H1 (cell line): Measurements from ENCODE around the gene ADAM19. TPM values are rescaled to one million over a fixed set of nuclear protein-coding genes. Genes with fewer than 3 reads are reported as not detected.

Experiments used
- CTCF ChIA-PET: fragments of 300-600 bp; sonication (Branson Sonifier 250); formaldehyde crosslinking; loops from one replicate; lab custom pipeline; 2021; ENCODE audit not compliant: partially characterized antibody; lab: Charles Lee
- POLR2A ChIA-PET: fragments of 300-600 bp; sonication (Branson Sonifier 250); formaldehyde crosslinking; loops from one replicate; lab custom pipeline; 2021; ENCODE audit warnings: inconsistent platforms; ENCODE audit not compliant: partially characterized antibody; lab: Charles Lee
- DNase-seq, 2 experiments: peaks; one replicate each; pipeline versions ENCODE4 v3.0.0 to v3.0.0-alpha.2; 2010 to 2022; ENCODE audit warnings: low spot score in 2 of 2, low read depth in 1 of 2, mixed read lengths in 1 of 2
- FAIRE-seq: peaks from 2 replicates; lab custom pipeline; 2011; peaks lifted over from hg19 to GRCh38; lab: Jason Lieb, UNC
- H2AFZ ChIP-seq: 2 replicates; pipeline ENCODE4 v1.8.1; 2012; ENCODE audit warnings: low read length, inconsistent platforms
- H2AK5ac ChIP-seq: 2 replicates; pipeline ENCODE4 v1.6.1; 2013; ENCODE audit warnings: low read depth, low read length
- H2BK120ac ChIP-seq: replicated peaks from 2 replicates; pipeline ENCODE3; 2013; ENCODE audit warnings: low read depth, low read length, inconsistent platforms
- H2BK12ac ChIP-seq: 2 replicates; pipeline ENCODE4 v1.6.1; 2013; ENCODE audit warnings: low read depth, low read length
- H2BK15ac ChIP-seq: 2 replicates; pipeline ENCODE4 v1.6.1; 2013; ENCODE audit warnings: low read length
- H2BK20ac ChIP-seq: 2 replicates; pipeline ENCODE4 v1.6.1; 2013; ENCODE audit warnings: low read length
- H2BK5ac ChIP-seq: 2 replicates; pipeline ENCODE4 v1.6.1; 2013; ENCODE audit warnings: low read depth, low read length
- H3K14ac ChIP-seq: 2 replicates; pipeline ENCODE4 v1.6.1; 2013; ENCODE audit warnings: inconsistent platforms; ENCODE audit not compliant: insufficient read length
- H3K18ac ChIP-seq: 2 replicates; pipeline ENCODE4 v1.6.1; 2013; ENCODE audit warnings: low read length; ENCODE audit errors: extremely low read depth
- H3K23ac ChIP-seq: 2 replicates; pipeline ENCODE4 v1.6.1; 2013; ENCODE audit warnings: inconsistent platforms; ENCODE audit not compliant: insufficient read length
- H3K23me2 ChIP-seq: 2 replicates; pipeline ENCODE4 v1.6.1; 2013; ENCODE audit warnings: low read depth, low read length
- H3K27ac ChIP-seq: 2 replicates; pipeline ENCODE4 v1.6.1; 2011; ENCODE audit warnings: low read depth, low read length, inconsistent platforms
- H3K27me3 ChIP-seq, 4 experiments: replicated peaks in 1 of 4; 1 replicate in 1 of 4; 2 replicates in 3 of 4; pipeline versions ENCODE4 v1.6.1 to v1.8.1; 2011 to 2013; ENCODE audit warnings: low read length in 3 of 4, mild to moderate bottlenecking in 3 of 4, inconsistent platforms in 2 of 4, mixed read lengths in 2 of 4, moderate library complexity in 1 of 4; ENCODE audit not compliant: control insufficient read depth in 3 of 4, insufficient read depth in 3 of 4; ENCODE audit errors: extremely low read depth in 1 of 4
- H3K36me3 ChIP-seq, 4 experiments: 2 replicates each; pipeline versions ENCODE4 v1.6.1 to v1.8.1; 2011 to 2013; ENCODE audit warnings: mild to moderate bottlenecking in 4 of 4, low read length in 3 of 4, moderate library complexity in 2 of 4, control low read depth in 1 of 4, inconsistent platforms in 1 of 4; ENCODE audit not compliant: insufficient read depth in 4 of 4, control insufficient read depth in 2 of 4
- H3K4ac ChIP-seq: replicated peaks from 2 replicates; pipeline ENCODE3; 2013; ENCODE audit warnings: low read length, low read depth, mixed read lengths, inconsistent platforms; ENCODE audit not compliant: insufficient read length
- H3K4me1 ChIP-seq, 4 experiments: replicated peaks in 1 of 4; 1 replicate in 1 of 4; 2 replicates in 3 of 4; pipeline versions ENCODE4 v1.6.1 to v1.8.1; 2011 to 2013; ENCODE audit warnings: low read length in 3 of 4, inconsistent platforms in 2 of 4, mixed read lengths in 1 of 4; ENCODE audit not compliant: insufficient read depth in 4 of 4, control insufficient read depth in 3 of 4
- H3K4me2 ChIP-seq, 2 experiments: 2 replicates each; pipeline versions ENCODE4 v1.6.1 to v1.8.1; 2011 to 2013; ENCODE audit warnings: low read depth in 2 of 2, low read length in 2 of 2, control low read depth in 1 of 2, inconsistent platforms in 1 of 2, mild to moderate bottlenecking in 1 of 2; ENCODE audit not compliant: insufficient read depth in 1 of 2
- H3K4me3 ChIP-seq, 4 experiments: fragments of 200-600, 300-600 bp in 1 of 4; sonication (generic), shearing (Covaris generic), sonication (Bioruptor Twin) in 1 of 4; 2 replicates each; pipeline versions ENCODE4 v1.5.1 to v1.8.1; 2011 to 2016; ENCODE audit warnings: low read length in 4 of 4, low read depth in 3 of 4, control low read depth in 2 of 4, inconsistent platforms in 2 of 4, mild to moderate bottlenecking in 2 of 4, mixed read lengths in 1 of 4, moderate library complexity in 1 of 4; ENCODE audit not compliant: insufficient read depth in 2 of 4; ENCODE audit errors: extremely low read depth in 1 of 4
- H3K56ac ChIP-seq: replicated peaks from 2 replicates; pipeline ENCODE3; 2013; ENCODE audit warnings: low read depth, mild to moderate bottlenecking, mixed read lengths, low read length, inconsistent platforms; ENCODE audit not compliant: insufficient read length
- H3K79me1 ChIP-seq: 2 replicates; pipeline ENCODE4 v1.6.1; 2013; ENCODE audit warnings: low read depth, low read length, control low read depth
- H3K79me2 ChIP-seq, 2 experiments: 2 replicates each; pipeline versions ENCODE4 v1.6.1 to v1.8.1; 2012 to 2013; ENCODE audit warnings: low read length in 2 of 2, mild to moderate bottlenecking in 2 of 2, inconsistent platforms in 1 of 2; ENCODE audit not compliant: insufficient read depth in 2 of 2, control insufficient read depth in 1 of 2
- H3K9ac ChIP-seq, 4 experiments: replicated peaks in 1 of 4; 1 replicate in 1 of 4; 2 replicates in 3 of 4; pipeline versions ENCODE4 v1.6.1 to v1.8.1; 2011 to 2013; ENCODE audit warnings: low read depth in 3 of 4, low read length in 3 of 4, control low read depth in 2 of 4, mild to moderate bottlenecking in 2 of 4, moderate library complexity in 2 of 4, inconsistent platforms in 1 of 4; ENCODE audit errors: extremely low read depth in 1 of 4
- H3K9me3 ChIP-seq, 2 experiments: 2 replicates each; pipeline versions ENCODE4 v1.6.1 to v1.8.1; 2012 to 2013; ENCODE audit warnings: mild to moderate bottlenecking in 2 of 2, moderate library complexity in 2 of 2, control low read depth in 1 of 2, inconsistent platforms in 1 of 2, low read depth in 1 of 2, low read length in 1 of 2, mixed read lengths in 1 of 2; ENCODE audit not compliant: insufficient read depth in 2 of 2
- H4K20me1 ChIP-seq, 2 experiments: replicated peaks in 1 of 2; 2 replicates each; pipeline versions ENCODE3 to v1.8.1; 2011 to 2013; ENCODE audit warnings: inconsistent platforms in 2 of 2, low read length in 2 of 2, mild to moderate bottlenecking in 1 of 2; ENCODE audit not compliant: insufficient read depth in 2 of 2, control insufficient read depth in 1 of 2
- H4K5ac ChIP-seq: 2 replicates; pipeline ENCODE4 v1.6.1; 2013; ENCODE audit warnings: low read length, low read depth, mixed read lengths, inconsistent platforms; ENCODE audit not compliant: insufficient read length
- H4K8ac ChIP-seq: 2 replicates; pipeline ENCODE4 v1.8.0; 2013; ENCODE audit warnings: mild to moderate bottlenecking, moderate library complexity, low read length, inconsistent platforms; ENCODE audit not compliant: insufficient read depth; ENCODE audit errors: extremely low read depth
- H4K91ac ChIP-seq: replicated peaks from 2 replicates; pipeline ENCODE3; 2013; ENCODE audit warnings: low read length, mixed read lengths, inconsistent platforms; ENCODE audit not compliant: insufficient read length
- BCL11A ChIP-seq, 2 experiments: IDR thresholded peaks; one replicate each; pipeline ENCODE4 v1.6.1; 2011; ENCODE audit warnings: low read depth in 2 of 2, low read length in 2 of 2, mild to moderate bottlenecking in 2 of 2
- CEBPB ChIP-seq: IDR thresholded peaks from 2 replicates; pipeline ENCODE4 v1.6.1; 2012; ENCODE audit warnings: low read depth, low read length
- CHD1 ChIP-seq: IDR thresholded peaks from 2 replicates; pipeline ENCODE4 v1.6.1; 2012; ENCODE audit warnings: low read depth, low read length, improper control_type of control experiment
- CHD2 ChIP-seq: IDR thresholded peaks from 2 replicates; pipeline ENCODE4 v1.6.1; 2012; ENCODE audit warnings: low read length, improper control_type of control experiment
- EZH2 ChIP-seq: fragments of 200-600 bp; sonication (generic); IDR thresholded peaks from 2 replicates; pipeline ENCODE4 v1.7.1; 2012; ENCODE audit warnings: low read depth, mild to moderate bottlenecking, moderate library complexity, low read length, inconsistent platforms; ENCODE audit not compliant: severe bottlenecking
- JUN ChIP-seq: IDR thresholded peaks from 2 replicates; pipeline ENCODE4 v1.6.1; 2011; ENCODE audit warnings: low read depth, mild to moderate bottlenecking, improper control_type of control experiment, low read length
- KDM4A ChIP-seq: IDR thresholded peaks from one replicate; pipeline ENCODE4 v1.7.1; 2012; ENCODE audit warnings: low read depth, mild to moderate bottlenecking, moderate library complexity, low read length, inconsistent platforms; ENCODE audit not compliant: severe bottlenecking
- NANOG ChIP-seq: IDR thresholded peaks from 2 replicates; pipeline ENCODE4 v1.6.1; 2011; ENCODE audit warnings: low read length, low read depth, mild to moderate bottlenecking, inconsistent platforms; ENCODE audit not compliant: insufficient read depth, poor library complexity, severe bottlenecking
- RBBP5 ChIP-seq: IDR thresholded peaks from 2 replicates; pipeline ENCODE4 v1.7.1; 2012; ENCODE audit warnings: low read depth, mild to moderate bottlenecking, inconsistent platforms, low read length, moderate library complexity, borderline replicate concordance
- SAP30 ChIP-seq: fragments of 300-600 bp; sonication (generic); IDR thresholded peaks from 2 replicates; pipeline ENCODE4 v1.7.1; 2012; ENCODE audit warnings: low read length, moderate library complexity, mild to moderate bottlenecking, inconsistent platforms; ENCODE audit not compliant: insufficient read depth, insufficient replicate concordance
- SP1 ChIP-seq: IDR thresholded peaks from 2 replicates; pipeline ENCODE4 v1.6.1; 2011; ENCODE audit warnings: low read depth, low read length
- TAF1 ChIP-seq: IDR thresholded peaks from 2 replicates; pipeline ENCODE4 v1.6.1; 2011; ENCODE audit warnings: mild to moderate bottlenecking, low read depth, low read length
- YY1 ChIP-seq: IDR thresholded peaks from 2 replicates; pipeline ENCODE4 v1.6.1; 2011; ENCODE audit warnings: low read depth, mild to moderate bottlenecking, low read length
- ZNF274 ChIP-seq: IDR thresholded peaks from 2 replicates; pipeline ENCODE4 v1.7.0; 2012; ENCODE audit warnings: low read length, borderline replicate concordance; ENCODE audit errors: extremely low read depth
- polyA plus RNA-seq, 7 experiments: library from polyadenylated mRNA; depleted of rRNA in 3 of 7; stranded (reverse) in 5 of 7; unstranded in 2 of 7; fragments of >200 nt in 5 of 7; fragments of 200-250 nt in 2 of 7; gene quantifications; 1 replicate in 5 of 7; 2 replicates in 1 of 7; 4 replicates in 1 of 7; pipeline versions ENCODE4 v1.2.1 to v1.2.3, GENCODE V29; 2011 to 2013; ENCODE audit warnings: missing spikeins in 2 of 7, mixed read lengths in 2 of 7
- total RNA-seq: library from RNA; stranded (reverse); fragmentation: NEBNext Ultra II Directional; extraction: Animal tissue kit (Norgen Biotek cat#: 25700); gene quantifications from 2 replicates; pipeline ENCODE4 v1.2.1, GENCODE V29; 2021
- TF ChIP-seq, protein P1 (sequence below): IDR thresholded peaks from 2 replicates; pipeline ENCODE4 v1.6.1; 2011; ENCODE audit warnings: low read length, improper control_type of control experiment

ADAM19 gene
- total and polyA plus RNA-seq, 2 of the 8 experiments (the other 6 are each of a cell fraction or from before 2014, with no cell fraction given) = 6.5 to 22.7 TPM

DNA sequence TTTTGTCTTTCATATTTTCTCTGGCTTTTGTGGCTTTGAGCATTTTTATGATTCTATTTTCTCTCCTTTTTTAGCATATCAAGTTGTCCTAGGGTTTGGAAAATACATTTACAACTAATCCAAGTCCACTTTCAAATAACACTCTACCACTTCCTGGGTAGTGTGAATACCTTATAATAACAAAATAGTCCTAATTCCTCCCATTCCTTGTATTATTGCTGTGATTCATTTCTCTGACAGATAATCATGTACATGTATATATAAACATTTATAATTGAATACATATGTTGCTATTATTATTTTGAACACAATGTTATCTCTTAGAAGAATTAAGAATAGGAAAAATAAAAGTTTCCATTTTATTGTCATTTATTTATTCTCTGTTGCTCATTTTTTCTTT is 14.9 kb upstream of the ADAM19 start:
- H2AFZ ChIP-seq = no peak overlapping the region
- no peak overlapping the region for H3K4ac ChIP-seq
- H3K4me1 ChIP-seq = no peaks in the 10 kb centered on the region
- no peak overlapping the region for H3K4me2 ChIP-seq
- no peak overlapping the region for H3K56ac ChIP-seq
- ChIA-PET POLR2A (no interaction called here), CTCF (no interaction called here)
- no peak overlapping the region for H3K23ac ChIP-seq
- H2AK5ac ChIP-seq = no peak overlapping the region
- no peak overlapping the region for H4K8ac ChIP-seq
- no peaks in the 10 kb centered on the region for H3K36me3 ChIP-seq
- no peak overlapping the region for H2BK12ac ChIP-seq
- H4K5ac ChIP-seq = no peak overlapping the region
- no peak overlapping the region for H3K27ac ChIP-seq
- no peak overlapping the region for H2BK15ac ChIP-seq
- no peak overlapping the region for H2BK20ac ChIP-seq
- H3K4me3 ChIP-seq = no peak overlapping the region
- no peaks in the 10 kb centered on the region for H3K79me2 ChIP-seq
- no peaks in the 10 kb centered on the region for H4K20me1 ChIP-seq
- H3K27me3 ChIP-seq = no peaks in the 10 kb centered on the region
- no peaks in the 10 kb centered on the region for H3K79me1 ChIP-seq
- H2BK5ac ChIP-seq = no peak overlapping the region
- H3K23me2 ChIP-seq = no peaks in the 10 kb centered on the region
- H3K14ac ChIP-seq = no peak overlapping the region
- H3K9ac ChIP-seq = no peak overlapping the region
- H4K91ac ChIP-seq = no peak overlapping the region
- no peaks in the 10 kb centered on the region for H3K9me3 ChIP-seq
- H3K18ac ChIP-seq = no peak overlapping the region
- DNase-seq (no peak), FAIRE-seq (no peak)
- no peak overlapping the region for H2BK120ac ChIP-seq
- TF ChIP-seq SAP30 (no peak), RBBP5 (no peak), NANOG (no peak), ZNF274 (no peak), KDM4A (no peak), SP1 (no peak), TAF1 (no peak), BCL11A (IDR thresholded peaks at IDR 0.05; ENCODE audit: low read depth in 2 of 2, low read length in 2 of 2) (no peak), YY1 (no peak), JUN (no peak), CHD2 (no peak), CHD1 (no peak), CEBPB (no peak), EZH2 (no peak)
- TF ChIP-seq, protein P1, sequence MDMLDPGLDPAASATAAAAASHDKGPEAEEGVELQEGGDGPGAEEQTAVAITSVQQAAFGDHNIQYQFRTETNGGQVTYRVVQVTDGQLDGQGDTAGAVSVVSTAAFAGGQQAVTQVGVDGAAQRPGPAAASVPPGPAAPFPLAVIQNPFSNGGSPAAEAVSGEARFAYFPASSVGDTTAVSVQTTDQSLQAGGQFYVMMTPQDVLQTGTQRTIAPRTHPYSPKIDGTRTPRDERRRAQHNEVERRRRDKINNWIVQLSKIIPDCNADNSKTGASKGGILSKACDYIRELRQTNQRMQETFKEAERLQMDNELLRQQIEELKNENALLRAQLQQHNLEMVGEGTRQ = no peak
